GM12878 (cell line): ENCODE data around the gene RREB1. TPM values are rescaled to one million over a fixed set of nuclear protein-coding genes. Genes with fewer than 3 reads are reported as not detected.

ENCODE experiments used
- ATAC-seq: fragments of 200-7000 bp; cut with Tn5 transposase; 3 replicates; pipeline ENCODE4 v1.9.1; 2020; ENCODE audit warnings: mild to moderate bottlenecking, moderate library complexity
- BruUV-seq: library from RNA; stranded (reverse); fragments of 400-500 nt; replicated peaks from 2 replicates; lab custom pipeline; 2021; lab: Mats Ljungman, UMichigan
- CTCF ChIA-PET: fragments of 300-600 bp; sonication (Branson Sonifier 250); formaldehyde crosslinking; extraction: SDS; loops from one replicate; lab custom pipeline; 2021; ENCODE audit warnings: inconsistent platforms; lab: Yijun Ruan, JAX
- POLR2A ChIA-PET: fragments of 350-600 bp; formaldehyde crosslinking; extraction: SDS; loops from one replicate; lab custom pipeline; 2021; ENCODE audit warnings: inconsistent platforms; lab: Charles Lee
- RAD21 ChIA-PET: fragments of 300-600 bp; sonication (Branson Sonifier 250); formaldehyde crosslinking; loops from one replicate; lab custom pipeline; 2023; ENCODE audit warnings: antibody characterized with exemption; ENCODE audit not compliant: unreplicated experiment; lab: Charles Lee
- SMC1A ChIA-PET: fragments of 300-600 bp; sonication (Branson Sonifier 250); formaldehyde crosslinking; loops from one replicate; lab custom pipeline; 2023; ENCODE audit not compliant: unreplicated experiment, uncharacterized antibody; lab: Charles Lee
- DNase-seq: peaks from one replicate; pipeline ENCODE4 v3.0.0-alpha.2; 2011; ENCODE audit warnings: low read depth, low spot score
- FAIRE-seq: peaks from 3 replicates; lab custom pipeline; 2011; peaks lifted over from hg19 to GRCh38; lab: Jason Lieb, UNC
- H2AFZ ChIP-seq: 2 replicates; pipeline ENCODE4 v1.6.0; 2011; ENCODE audit warnings: low read depth, low read length, control low read depth; ENCODE audit not compliant: control insufficient read depth
- H3K27ac ChIP-seq: 2 replicates; pipeline ENCODE4 v1.5.1; 2011; ENCODE audit warnings: control low read depth; ENCODE audit not compliant: control insufficient read depth, insufficient read depth
- H3K27me3 ChIP-seq, 2 experiments: replicated peaks in 1 of 2; 2 replicates each; pipeline versions ENCODE4 v1.6.0 to v1.6.1; 2011; ENCODE audit warnings: low read length in 1 of 2; ENCODE audit not compliant: control insufficient read depth in 2 of 2, insufficient read depth in 2 of 2
- H3K36me3 ChIP-seq, 2 experiments: 2 replicates each; pipeline ENCODE4 v1.5.1; 2011; ENCODE audit warnings: low read length in 1 of 2; ENCODE audit not compliant: control insufficient read depth in 2 of 2, insufficient read depth in 2 of 2
- H3K4me1 ChIP-seq: 2 replicates; pipeline ENCODE4 v1.6.1; 2011; ENCODE audit warnings: mild to moderate bottlenecking, low read length, moderate library complexity, mixed read lengths; ENCODE audit not compliant: control insufficient read depth, insufficient read depth
- H3K4me2 ChIP-seq: 2 replicates; pipeline ENCODE4 v1.6.0; 2011; ENCODE audit warnings: control low read depth; ENCODE audit not compliant: control insufficient read depth, insufficient read depth
- H3K4me3 ChIP-seq: fragments of 200-600 bp; sonication (generic); 2 replicates; pipeline ENCODE4 v1.5.1; 2016
- H3K79me2 ChIP-seq: 2 replicates; pipeline ENCODE4 v1.6.0; 2011; ENCODE audit warnings: low read length; ENCODE audit not compliant: control insufficient read depth, insufficient read depth
- H3K9ac ChIP-seq: 2 replicates; pipeline ENCODE4 v1.8.0; 2011; ENCODE audit warnings: low read length, control low read depth, mixed read lengths; ENCODE audit not compliant: control insufficient read depth, insufficient read depth
- H3K9me3 ChIP-seq: replicated peaks from 3 replicates; pipeline ENCODE4 v1.5.1; 2011; ENCODE audit warnings: mild to moderate bottlenecking, low read length; ENCODE audit not compliant: control insufficient read depth, insufficient read depth
- H4K20me1 ChIP-seq: 2 replicates; pipeline ENCODE4 v1.6.0; 2011; ENCODE audit not compliant: control insufficient read depth, insufficient read depth
- ASH2L ChIP-seq: fragments of 300-600, 200-600 bp; sonication (generic); IDR thresholded peaks from 2 replicates; pipeline ENCODE4 v1.6.1; 2017; ENCODE audit warnings: low read depth, mild to moderate bottlenecking, borderline replicate concordance
- BMI1 ChIP-seq: fragments of 450-650 bp; IDR thresholded peaks from 2 replicates; pipeline ENCODE4 v1.6.1; 2016; ENCODE audit warnings: mild to moderate bottlenecking, moderate library complexity, borderline replicate concordance
- BRCA1 ChIP-seq: IDR thresholded peaks from 2 replicates; pipeline ENCODE4 v1.6.1; 2011; ENCODE audit warnings: low read depth, low read length, improper control_type of control experiment
- CEBPB ChIP-seq, 2 experiments: fragments of 150-350 bp in 1 of 2; IDR thresholded peaks; 2 replicates each; pipeline ENCODE4 v1.6.1; 2012 to 2014; ENCODE audit warnings: low read depth in 2 of 2, low read length in 2 of 2, borderline replicate concordance in 1 of 2, inconsistent platforms in 1 of 2
- CHD1 ChIP-seq: IDR thresholded peaks from 2 replicates; pipeline ENCODE4 v1.6.1; 2012; ENCODE audit warnings: low read depth, low read length, improper control_type of control experiment
- CREM ChIP-seq: IDR thresholded peaks from 2 replicates; pipeline ENCODE4 v1.6.1; 2014; ENCODE audit warnings: antibody characterized with exemption, low read depth
- CTCF ChIP-seq, 3 experiments: IDR thresholded peaks in 2 of 3; conservative IDR thresholded peaks in 1 of 3; 2 replicates each; pipeline ENCODE4 v1.5.1; 2011; ENCODE audit warnings: low read depth in 3 of 3, low read length in 3 of 3, mild to moderate bottlenecking in 3 of 3, control low read depth in 2 of 3, moderate library complexity in 2 of 3, inconsistent platforms in 1 of 3, mixed read lengths in 1 of 3; ENCODE audit not compliant: control insufficient read depth in 2 of 3, insufficient read depth in 1 of 3; ENCODE audit errors: extremely low read depth in 1 of 3
- E2F4 ChIP-seq: IDR thresholded peaks from 2 replicates; pipeline ENCODE4 v1.6.1; 2012; ENCODE audit warnings: low read depth, low read length, improper control_type of control experiment
- ETV6 ChIP-seq, 2 experiments: fragments of 450-650 bp in 1 of 2; IDR thresholded peaks in 1 of 2; conservative IDR thresholded peaks in 1 of 2; 2 replicates each; pipeline ENCODE4 v1.6.1; 2014; ENCODE audit warnings: antibody characterized with exemption in 1 of 2, borderline replicate concordance in 1 of 2, low read depth in 1 of 2, mild to moderate bottlenecking in 1 of 2, moderate library complexity in 1 of 2
- GABPA ChIP-seq: IDR thresholded peaks from 2 replicates; pipeline ENCODE4 v1.6.1; 2014; ENCODE audit warnings: antibody characterized with exemption, low read depth, mild to moderate bottlenecking, inconsistent platforms
- MYB ChIP-seq: fragments of 150-350 bp; IDR thresholded peaks from 2 replicates; pipeline ENCODE4 v1.6.1; 2014; ENCODE audit warnings: mild to moderate bottlenecking, low read depth, low read length, borderline replicate concordance
- REST ChIP-seq: IDR thresholded peaks from 2 replicates; pipeline ENCODE4 v1.6.1; 2012; ENCODE audit warnings: mild to moderate bottlenecking, low read depth, low read length
- SREBF2 ChIP-seq: IDR thresholded peaks from 2 replicates; pipeline ENCODE4 v1.6.1; 2012; ENCODE audit warnings: mild to moderate bottlenecking, low read length
- STAT3 ChIP-seq: IDR thresholded peaks from 2 replicates; pipeline ENCODE4 v1.6.1; 2011; ENCODE audit warnings: low read depth, low read length, improper control_type of control experiment
- TAF1 ChIP-seq: IDR thresholded peaks from 2 replicates; pipeline ENCODE4 v1.6.1; 2011; ENCODE audit warnings: mild to moderate bottlenecking, low read depth, low read length, borderline replicate concordance
- WGBS: methylation state at CpG from one replicate; pipeline ENCODE4 v1.1.6; 2016; ENCODE audit warnings: low lambda C conversion rate; ENCODE audit not compliant: insufficient replicate concordance, insufficient coverage; ENCODE audit errors: missing lambda C conversion rate; 5-methylcytosine and 5-hydroxymethylcytosine counted together
- in situ Hi-C: fragments of 300-500 bp; cut with MboI; formaldehyde crosslinking; loops from 9 replicates; pipeline ENCODE4 v1.14.3; 2018; ENCODE audit warnings: mixed read lengths
- intact Hi-C: fragments of 100-400 bp; cut with micrococcal nuclease; formaldehyde crosslinking; loops from one replicate; pipeline ENCODE4 v1.14.2; 2022; ENCODE audit not compliant: unreplicated experiment
- polyA plus RNA-seq, 11 experiments: library from polyadenylated mRNA; depleted of rRNA in 4 of 11; unstranded in 6 of 11; stranded (reverse) in 5 of 11; fragments of >200 nt; fragmentation: Nextera tagmentation in 4 of 11; fragmentation: Illumina TruSeq in 1 of 11; extraction: Ambion mirVana in 4 of 11; extraction: Trizol in 1 of 11; gene quantifications; 1 replicate in 1 of 11; 2 replicates in 10 of 11; pipeline versions ENCODE4 v1.2.1 to v1.2.3, GENCODE V29; 2011 to 2016; ENCODE audit warnings: inconsistent platforms in 2 of 11, missing spikeins in 2 of 11, low read depth in 1 of 11
- total RNA-seq, 4 experiments: library from RNA; depleted of rRNA in 3 of 4; stranded (reverse); fragments of >200 nt in 3 of 4; fragmentation: Illumina TruSeq in 1 of 4; extraction: Trizol in 1 of 4; gene quantifications; 2 replicates each; pipeline versions ENCODE4 v1.2.1 to v1.2.3, GENCODE V29; 2013 to 2021

RREB1 gene
- total and polyA plus RNA-seq, 10 of the 15 experiments (the other 5 are each of a cell fraction or from before 2014, with no cell fraction given), result 1.9 to 30.3 (median 8.6) TPM

GRCh38 chr6:7213416-7213815 is 105.7 kb downstream of the RREB1 start:
- ChIA-PET CTCF (no interaction called here), RAD21 (no interaction called here), SMC1A (no interaction called here), POLR2A (no interaction called here)
- DNase-seq, result no peak
- Histone ChIP-seq H3K9me3 (no peaks in the 10 kb centered on the region), H3K4me1 (no peaks in the 10 kb centered on the region), H3K36me3 (peaks cover 34 to 51% of the 10 kb centered on the region in 2 experiments), H3K4me2 (no peak overlapping the region), H4K20me1 (peaks cover under 1% of the 10 kb centered on the region), H3K79me2 (no peaks in the 10 kb centered on the region; the same call in 1 of the 2 replicates), H3K27me3 (no peaks in the 10 kb centered on the region), H3K9ac (no peak overlapping the region), H2AFZ (no peak overlapping the region), H3K27ac (no peak overlapping the region), H3K4me3 (no peak overlapping the region)
- intact Hi-C loops, result no loop called here
- ATAC-seq, result no peak
- 98% methylated on average over 2 of the region's 2 CpGs for whole genome bisulfite sequencing
- BruUV-seq, result no TSS peak
- no peak for FAIRE-seq
- in situ Hi-C loops, result no loop called here
- TF ChIP-seq BRCA1, result no peak
- no peak for TF ChIP-seq GABPA
- no peak for TF ChIP-seq STAT3
- TF ChIP-seq CHD1, result no peak
- TF ChIP-seq ASH2L, result no peak
- TF ChIP-seq CREM, result no peak
- TF ChIP-seq ETV6 (conservative IDR thresholded peaks at IDR 0.05 in 1 of 2, IDR thresholded peaks at IDR 0.05 in 1 of 2; ENCODE audit: borderline replicate concordance in 1 of 2, low read depth in 1 of 2), result no peak
- TF ChIP-seq E2F4, result no peak
- TF ChIP-seq TAF1, result no peak
- TF ChIP-seq MYB, result no peak
- TF ChIP-seq SREBF2, result no peak
- no peak for TF ChIP-seq CEBPB (IDR thresholded peaks at IDR 0.05; ENCODE audit: borderline replicate concordance in 1 of 2, low read depth in 2 of 2, low read length in 2 of 2)
- no peak for TF ChIP-seq BMI1
- no peak for TF ChIP-seq REST
- no peak for TF ChIP-seq CTCF (IDR thresholded peaks at IDR 0.05 in 2 of 3, conservative IDR thresholded peaks at IDR 0.05 in 1 of 3; ENCODE audit: control insufficient read depth in 2 of 3, extremely low read depth in 1 of 3, insufficient read depth in 1 of 3, low read depth in 3 of 3, low read length in 3 of 3)
